GM12892 (cell line): ENCODE measurements around the gene TMEM11.

Experiments used
- POLR2A ChIP-seq: IDR thresholded peaks from 2 replicates; pipeline ENCODE4 v1.6.1; 2011; ENCODE audit warnings: low read depth, low read length, control low read depth
- POLR2AphosphoS5 ChIP-seq: IDR thresholded peaks from 2 replicates; pipeline ENCODE4 v1.6.1; 2011; ENCODE audit warnings: low read depth, low read length, control low read depth

DNA sequence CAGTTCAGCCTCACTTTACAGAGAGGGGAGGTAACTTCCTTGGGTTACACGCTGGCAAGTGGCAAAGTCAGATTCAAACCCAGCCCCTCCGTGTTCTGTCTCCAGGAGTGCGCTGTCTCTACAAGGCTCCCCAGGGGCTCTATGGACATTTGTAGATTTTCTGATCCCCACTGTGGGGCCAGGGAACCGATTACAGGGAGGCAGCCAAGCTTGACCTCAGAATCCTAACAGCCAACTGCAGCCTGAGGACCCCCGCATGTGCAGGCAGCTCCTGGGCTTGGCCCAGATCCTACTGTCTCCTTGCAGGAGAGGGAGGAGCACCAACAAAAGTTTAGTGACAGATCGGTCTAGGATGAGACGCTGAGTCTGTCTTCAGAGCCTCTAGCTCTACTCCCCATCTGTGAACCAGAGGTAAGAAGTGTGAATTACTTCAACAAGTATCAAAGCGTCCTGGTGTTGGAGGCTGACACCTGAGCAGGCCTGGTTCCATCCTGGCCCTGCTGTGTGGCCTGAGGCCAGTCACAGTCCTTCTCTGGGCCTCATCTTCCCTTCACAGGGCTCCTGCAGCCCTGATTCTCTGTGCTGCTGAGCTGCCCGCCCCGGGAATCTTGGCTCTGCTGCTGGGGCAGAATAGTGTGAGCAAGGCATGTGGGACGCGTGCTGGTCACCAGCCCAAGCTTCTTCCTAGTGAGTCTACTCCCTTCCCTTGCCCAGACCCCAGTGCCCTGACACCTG is 48.5 kb upstream of the TMEM11 start:
- TF ChIP-seq POLR2AphosphoS5 (no peak), POLR2A (no peak)
